Mesodermal cell (in vitro differentiated cells): Measurements from ENCODE around the gene RBM33.
"Not testable (repeated sequence)": the region's sequence is repeated elsewhere in the genome, so short reads cannot be mapped to it uniquely, and the experiment has no call there.

Experiments used
- H3K27ac ChIP-seq: 2 replicates; pipeline ENCODE4 v1.7.0; 2013; ENCODE audit warnings: mild to moderate bottlenecking, low read depth, low read length, moderate library complexity; ENCODE audit not compliant: severe bottlenecking
- H3K36me3 ChIP-seq: 2 replicates; pipeline ENCODE4 v1.7.1; 2013; ENCODE audit warnings: mild to moderate bottlenecking, low read length, moderate library complexity; ENCODE audit not compliant: control insufficient read depth, insufficient read depth
- H3K4me1 ChIP-seq: one replicate; pipeline ENCODE4 v1.7.1; 2013; ENCODE audit warnings: mild to moderate bottlenecking, low read length; ENCODE audit not compliant: insufficient read depth, control insufficient read depth, poor library complexity, severe bottlenecking
- H3K4me3 ChIP-seq: 2 replicates; pipeline ENCODE4 v1.7.0; 2013; ENCODE audit warnings: low read length, control low read depth, mild to moderate bottlenecking; ENCODE audit not compliant: insufficient read depth, poor library complexity, severe bottlenecking; ENCODE audit errors: extremely low read depth
- H3K9me3 ChIP-seq: 2 replicates; pipeline ENCODE4 v1.7.1; 2013; ENCODE audit warnings: mild to moderate bottlenecking, low read length, moderate library complexity; ENCODE audit not compliant: control insufficient read depth
- WGBS, 2 experiments: methylation state at CpG; one replicate each; pipeline ENCODE4 v1.1.5; 2013; ENCODE audit warnings: missing lambda C conversion rate in 2 of 2; ENCODE audit not compliant: insufficient coverage in 2 of 2; 5-methylcytosine and 5-hydroxymethylcytosine counted together

Gene RBM33

DNA sequence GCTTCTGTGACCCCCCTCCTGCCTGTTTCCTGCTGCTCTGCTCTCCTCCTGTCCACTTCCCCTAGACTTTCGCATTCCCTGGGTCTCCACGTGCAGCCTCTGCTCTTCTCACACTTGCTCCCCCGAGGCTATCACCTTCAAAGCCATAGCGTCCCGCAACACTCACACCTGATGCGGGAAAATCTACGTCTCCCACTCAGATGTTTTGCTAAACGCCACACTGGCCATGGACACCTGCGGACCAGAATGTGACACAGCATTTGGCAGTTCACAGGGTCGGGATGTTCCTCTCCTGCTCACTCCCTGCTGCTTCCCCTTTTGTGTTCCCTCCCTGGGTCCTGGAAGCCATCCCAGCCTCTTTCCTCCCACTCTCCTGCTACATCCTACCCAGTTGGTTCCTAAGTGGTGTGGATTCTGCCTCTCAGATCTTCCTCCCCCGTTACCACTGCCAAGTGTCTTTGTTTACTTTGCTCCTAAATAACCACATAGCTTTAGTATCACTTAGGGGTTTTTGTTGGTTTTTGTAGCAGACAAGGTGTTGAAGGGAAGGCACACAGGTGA is 33.7 kb upstream of the RBM33 start:
- Histone ChIP-seq H3K36me3 (no peaks in the 10 kb centered on the region), H3K4me3 (no peak overlapping the region), H3K27ac (no peak overlapping the region), H3K4me1 (no peaks in the 10 kb centered on the region), H3K9me3 (no peaks in the 10 kb centered on the region)
- 70 to 80% methylated on average over 8 to 10 of the region's 11 CpGs for WGBS, 2 experiments

DNA sequence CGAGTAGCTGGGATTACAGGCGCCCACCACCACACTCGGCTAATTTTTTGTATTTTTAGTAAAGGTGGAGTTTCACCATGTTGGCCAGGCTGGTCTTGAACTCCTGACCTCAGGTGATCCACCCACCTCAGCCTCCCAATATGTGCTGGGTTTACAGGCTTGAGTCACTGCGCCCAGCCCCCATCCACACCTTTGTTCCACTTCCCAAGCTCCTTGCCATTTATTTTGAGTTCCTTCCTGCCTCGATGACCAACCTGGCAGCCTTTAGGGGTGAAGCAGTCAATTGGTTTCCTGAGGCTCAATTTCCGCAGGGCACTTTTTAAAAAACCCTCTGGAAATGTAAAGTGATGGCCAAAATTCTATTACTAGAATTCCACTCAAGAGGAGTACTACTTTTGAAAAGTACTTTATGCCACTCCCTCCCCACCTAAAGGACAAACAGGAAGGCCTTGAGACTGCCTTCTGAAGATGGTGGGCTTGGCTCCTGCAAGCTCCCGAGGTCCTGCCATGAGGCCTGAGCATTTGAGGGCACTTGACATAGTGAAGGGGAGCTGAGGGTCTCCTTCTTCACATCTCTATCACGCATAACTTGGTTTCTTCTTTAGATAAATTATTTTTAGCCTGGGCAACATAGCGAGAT is 32.5 kb upstream of the RBM33 start:
- Histone ChIP-seq H3K4me1 (no peaks in the 10 kb centered on the region), H3K4me3 (no peak overlapping the region), H3K9me3 (no peaks in the 10 kb centered on the region), H3K36me3 (no peaks in the 10 kb centered on the region), H3K27ac (no peak overlapping the region)
- WGBS, 2 experiments, result 84 to 93% methylated on average over 2 to 3 of the region's 9 CpGs

GRCh38 chr7:155612658-155613057 is 31.8 kb upstream of the RBM33 start:
- no peak overlapping the region for H3K27ac ChIP-seq
- 70 to 77% methylated on average over 5 to 6 of the region's 10 CpGs for WGBS, 2 experiments

DNA sequence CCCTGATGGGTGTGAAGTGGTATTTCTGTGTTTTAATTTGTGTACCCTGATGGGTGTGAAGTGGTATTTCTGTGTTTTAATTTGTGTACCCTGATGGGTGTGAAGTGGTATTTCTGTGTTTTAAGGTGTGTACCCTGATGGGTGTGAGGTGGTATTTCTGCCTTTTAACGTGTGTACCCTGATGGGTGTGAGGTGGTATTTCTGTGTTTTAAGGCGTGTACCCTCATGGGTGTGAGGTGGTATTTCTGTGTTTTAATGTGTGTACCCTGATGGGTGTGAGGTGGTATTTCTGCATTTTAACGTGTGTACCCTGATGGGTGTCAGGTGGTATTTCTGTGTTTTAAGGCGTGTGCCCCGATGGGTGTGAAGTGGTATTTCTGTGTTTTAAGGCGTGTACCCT is 29.4 kb upstream of the RBM33 start:
- not testable (repeated sequence) for H3K9me3 ChIP-seq, H3K4me1 ChIP-seq, H3K4me3 ChIP-seq, H3K36me3 ChIP-seq, H3K27ac ChIP-seq
- 96 to 100% methylated on average over 2 to 3 of the region's 6 CpGs for WGBS, 2 experiments

More at GRCh38 chr7:155612658-155613057, 31.8 kb upstream of the RBM33 start:
- Histone ChIP-seq H3K9me3 (no peaks in the 10 kb centered on the region), H3K4me1 (no peaks in the 10 kb centered on the region), H3K4me3 (no peak overlapping the region), H3K36me3 (no peaks in the 10 kb centered on the region)

- no peak overlapping the region for H3K4me3 ChIP-seq
- H3K27ac ChIP-seq, result no peak overlapping the region
- no peaks in the 10 kb centered on the region for H3K4me1 ChIP-seq
- no peaks in the 10 kb centered on the region for H3K36me3 ChIP-seq
- H3K9me3 ChIP-seq, result no peaks in the 10 kb centered on the region
- WGBS, 2 experiments, result 82 to 85% methylated on average over 16 of the region's 16 CpGs
Observed at GRCh38 chr7:155618708-155619633, 25.5 kb upstream of the RBM33 start.

- Histone ChIP-seq H3K4me3 (no peak overlapping the region), H3K9me3 (no peaks in the 10 kb centered on the region), H3K36me3 (no peaks in the 10 kb centered on the region), H3K4me1 (no peaks in the 10 kb centered on the region), H3K27ac (no peak overlapping the region)
- WGBS, 2 experiments, result 90 to 92% methylated on average over 5 to 6 of the region's 7 CpGs
Observed at GRCh38 chr7:155619634-155620271, 24.7 kb upstream of the RBM33 start.

DNA sequence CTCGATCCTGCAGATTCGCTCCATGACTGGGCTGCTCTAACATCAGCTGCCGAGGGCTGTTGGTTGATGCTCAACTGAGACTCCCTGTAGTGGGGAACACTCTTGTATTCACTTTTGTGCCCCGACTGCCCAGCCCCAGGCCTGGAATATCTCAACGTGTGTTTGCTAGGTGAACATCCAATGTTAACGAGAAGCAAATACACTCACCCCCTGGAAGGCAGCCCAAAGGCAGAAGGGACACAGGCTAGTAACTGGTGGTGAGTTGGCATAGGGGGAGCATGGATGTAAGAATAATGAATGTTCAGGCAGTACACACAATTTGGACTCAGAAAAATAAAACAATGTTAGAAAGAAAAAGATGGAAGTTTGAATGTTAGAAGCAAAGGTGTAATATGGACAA is 24.0 kb upstream of the RBM33 start:
- Histone ChIP-seq H3K27ac (no peak overlapping the region), H3K9me3 (no peaks in the 10 kb centered on the region), H3K4me3 (no peak overlapping the region), H3K4me1 (no peaks in the 10 kb centered on the region), H3K36me3 (no peaks in the 10 kb centered on the region)
- 87 to 90% methylated on average over 3 to 6 of the region's 6 CpGs for WGBS, 2 experiments

DNA sequence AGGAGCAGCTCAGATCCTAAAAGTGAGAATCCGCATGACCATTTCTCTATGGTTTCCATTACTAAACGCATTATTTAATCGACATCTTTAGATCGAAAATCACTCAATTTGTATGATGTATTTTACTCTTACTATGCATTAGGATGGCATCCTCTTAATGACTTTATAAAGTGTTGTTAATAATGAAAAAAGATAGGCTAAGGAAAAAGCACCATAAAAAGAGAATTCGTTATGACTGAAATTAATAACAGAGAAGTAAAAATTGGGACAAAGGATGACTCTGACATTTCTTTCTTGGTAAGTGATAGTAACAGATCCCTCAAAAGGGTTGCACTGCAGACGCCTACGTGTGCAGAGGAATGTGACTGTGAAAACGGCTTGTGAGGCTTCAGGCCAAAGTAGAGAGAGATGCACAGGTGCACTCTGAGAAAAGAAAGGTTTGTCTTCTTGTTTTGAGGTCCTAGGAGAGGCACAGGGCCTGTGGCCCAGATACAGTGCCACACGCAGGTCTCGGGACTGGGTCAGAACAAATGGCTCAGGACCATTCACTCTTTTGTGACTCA is 23.0 kb upstream of the RBM33 start:
- Histone ChIP-seq H3K36me3 (no peaks in the 10 kb centered on the region), H3K4me3 (no peak overlapping the region), H3K9me3 (no peaks in the 10 kb centered on the region), H3K4me1 (no peaks in the 10 kb centered on the region), H3K27ac (no peak overlapping the region)
- WGBS, 2 experiments, result 82 to 85% methylated on average over 6 to 7 of the region's 10 CpGs

- peaks cover 6% of the 10 kb centered on the region for H3K9me3 ChIP-seq
- no peaks in the 10 kb centered on the region for H3K4me1 ChIP-seq
- no peak overlapping the region for H3K4me3 ChIP-seq
- no peak overlapping the region for H3K27ac ChIP-seq
- 83 to 100% methylated on average over 1 to 3 of the region's 6 CpGs for WGBS, 2 experiments
- H3K36me3 ChIP-seq, result no peaks in the 10 kb centered on the region
Observed at GRCh38 chr7:155624412-155624811, 20.0 kb upstream of the RBM33 start.

- 69 to 89% methylated on average over 2 of the region's 4 CpGs for WGBS, 2 experiments
- Histone ChIP-seq H3K36me3 (no peaks in the 10 kb centered on the region), H3K9me3 (peaks cover 8% of the 10 kb centered on the region), H3K4me3 (no peak overlapping the region), H3K4me1 (no peaks in the 10 kb centered on the region), H3K27ac (no peak overlapping the region)
Observed at GRCh38 chr7:155625557-155625956, 18.9 kb upstream of the RBM33 start.
